IPS-18a (cell line): ENCODE data around the gene PDK1.

Experiments
- H3K27ac ChIP-seq: one replicate; pipeline ENCODE4 v1.5.1; 2013; ENCODE audit warnings: low read length
- H3K27me3 ChIP-seq: one replicate; pipeline ENCODE4 v1.6.1; 2013; ENCODE audit warnings: mild to moderate bottlenecking, low read length; ENCODE audit not compliant: control insufficient read depth, insufficient read depth
- H3K36me3 ChIP-seq: one replicate; pipeline ENCODE4 v1.6.1; 2013; ENCODE audit warnings: low read depth, low read length; ENCODE audit not compliant: control insufficient read depth
- H3K4me1 ChIP-seq: one replicate; pipeline ENCODE4 v1.6.1; 2013; ENCODE audit warnings: low read depth, low read length; ENCODE audit not compliant: control insufficient read depth
- H3K4me3 ChIP-seq: one replicate; pipeline ENCODE4 v1.5.1; 2013; ENCODE audit warnings: low read length
- H3K9ac ChIP-seq: one replicate; pipeline ENCODE4 v1.6.1; 2013; ENCODE audit warnings: mild to moderate bottlenecking, low read length, moderate library complexity
- H3K9me3 ChIP-seq: one replicate; pipeline ENCODE4 v1.6.1; 2013; ENCODE audit warnings: low read depth, low read length; ENCODE audit not compliant: control insufficient read depth

The PDK1 gene

GRCh38 chr2:172554352-172555271 is 1.3 kb upstream of the PDK1 start:
- peaks cover 60% of the 10 kb centered on the region for H3K4me1 ChIP-seq
- H3K4me3 ChIP-seq: peak overlapping the region; percentile 82
- H3K27ac ChIP-seq: no peak overlapping the region
- peaks cover 5% of the 10 kb centered on the region for H3K27me3 ChIP-seq
- H3K9me3 ChIP-seq: no peaks in the 10 kb centered on the region
- peak overlapping the region; percentile 81 for H3K9ac ChIP-seq
- no peaks in the 10 kb centered on the region for H3K36me3 ChIP-seq

DNA sequence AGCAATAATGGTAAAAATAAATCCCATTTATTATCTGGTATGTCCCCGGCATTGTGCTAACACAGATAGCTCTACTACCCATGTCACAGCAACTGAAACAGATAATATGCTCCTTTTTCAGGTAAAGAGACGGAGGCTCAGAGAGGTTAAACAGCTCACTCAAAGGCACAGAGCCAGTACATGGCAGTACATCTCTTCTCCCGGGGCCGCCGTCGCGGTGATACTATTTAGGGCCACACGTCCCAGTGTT is 693 bp upstream of the PDK1 start:
- H3K4me3 ChIP-seq: peak overlapping the region; percentile 82
- H3K4me1 ChIP-seq: peaks cover 55% of the 10 kb centered on the region
- no peak overlapping the region for H3K27ac ChIP-seq
- peak overlapping the region; percentile 81 for H3K9ac ChIP-seq
- H3K9me3 ChIP-seq: no peaks in the 10 kb centered on the region
- peaks cover 5% of the 10 kb centered on the region for H3K27me3 ChIP-seq
- no peaks in the 10 kb centered on the region for H3K36me3 ChIP-seq

- Histone ChIP-seq H3K4me3 (peak overlapping the region; percentile 82), H3K4me1 (peaks cover 50% of the 10 kb centered on the region), H3K27ac (peak overlapping the region; percentile 33), H3K9me3 (no peaks in the 10 kb centered on the region), H3K27me3 (peaks cover 5% of the 10 kb centered on the region), H3K36me3 (no peaks in the 10 kb centered on the region), H3K9ac (peak overlapping the region; percentile 81)
Measured at GRCh38 chr2:172556284-172557033, 569 bp downstream of the PDK1 start.

- Histone ChIP-seq H3K4me1 (peaks cover 33% of the 10 kb centered on the region), H3K27me3 (peaks cover 5% of the 10 kb centered on the region), H3K36me3 (peaks cover 14% of the 10 kb centered on the region), H3K27ac (no peak overlapping the region), H3K9me3 (no peaks in the 10 kb centered on the region), H3K9ac (no peak overlapping the region), H3K4me3 (peak overlapping the region; percentile 82)
Measured at GRCh38 chr2:172558372-172558771, 2.5 kb downstream of the PDK1 start.

DNA sequence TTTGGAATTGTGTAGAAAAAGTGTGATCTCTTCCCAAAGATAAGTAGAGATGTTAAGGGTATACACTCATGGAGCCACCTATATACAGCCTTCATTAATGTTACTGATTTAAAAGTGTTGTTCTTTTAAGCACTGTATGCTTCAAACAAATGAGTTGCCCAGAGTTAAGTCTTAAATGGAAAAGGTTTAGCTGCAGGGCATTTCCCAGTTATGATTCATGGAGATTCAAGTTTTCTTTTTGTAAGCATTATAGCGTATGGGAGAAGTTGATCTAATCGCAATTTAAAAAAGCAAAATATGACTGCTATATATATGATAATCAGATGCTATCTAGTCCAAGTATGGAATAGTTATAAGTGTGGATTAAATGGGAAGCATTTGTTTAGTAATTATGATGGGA is 4.8 kb downstream of the PDK1 start:
- no peaks in the 10 kb centered on the region for H3K27me3 ChIP-seq
- no peak overlapping the region for H3K9ac ChIP-seq
- H3K4me3 ChIP-seq: no peak overlapping the region
- peaks cover 33% of the 10 kb centered on the region for H3K36me3 ChIP-seq
- H3K9me3 ChIP-seq: no peaks in the 10 kb centered on the region
- H3K4me1 ChIP-seq: peaks cover 16% of the 10 kb centered on the region
- H3K27ac ChIP-seq: no peak overlapping the region

- H3K9me3 ChIP-seq: no peaks in the 10 kb centered on the region
- peaks cover 38% of the 10 kb centered on the region for H3K36me3 ChIP-seq
- no peak overlapping the region for H3K4me3 ChIP-seq
- H3K4me1 ChIP-seq: peaks cover 16% of the 10 kb centered on the region
- no peak overlapping the region for H3K9ac ChIP-seq
- H3K27ac ChIP-seq: no peak overlapping the region
- H3K27me3 ChIP-seq: no peaks in the 10 kb centered on the region
Measured at GRCh38 chr2:172561270-172561669, 5.4 kb downstream of the PDK1 start.

GRCh38 chr2:172562298-172562697 is 6.4 kb downstream of the PDK1 start:
- H3K4me1 ChIP-seq: peaks cover 10% of the 10 kb centered on the region
- no peaks in the 10 kb centered on the region for H3K27me3 ChIP-seq
- no peak overlapping the region for H3K9ac ChIP-seq
- no peaks in the 10 kb centered on the region for H3K9me3 ChIP-seq
- H3K4me3 ChIP-seq: no peak overlapping the region
- no peak overlapping the region for H3K27ac ChIP-seq
- peaks cover 48% of the 10 kb centered on the region for H3K36me3 ChIP-seq

- no peaks in the 10 kb centered on the region for H3K27me3 ChIP-seq
- no peaks in the 10 kb centered on the region for H3K9me3 ChIP-seq
- peaks cover 10% of the 10 kb centered on the region for H3K4me1 ChIP-seq
- H3K4me3 ChIP-seq: no peak overlapping the region
- no peak overlapping the region for H3K27ac ChIP-seq
- H3K36me3 ChIP-seq: peaks cover 67% of the 10 kb centered on the region
- no peak overlapping the region for H3K9ac ChIP-seq
Measured at GRCh38 chr2:172564376-172564775, 8.5 kb downstream of the PDK1 start.

DNA sequence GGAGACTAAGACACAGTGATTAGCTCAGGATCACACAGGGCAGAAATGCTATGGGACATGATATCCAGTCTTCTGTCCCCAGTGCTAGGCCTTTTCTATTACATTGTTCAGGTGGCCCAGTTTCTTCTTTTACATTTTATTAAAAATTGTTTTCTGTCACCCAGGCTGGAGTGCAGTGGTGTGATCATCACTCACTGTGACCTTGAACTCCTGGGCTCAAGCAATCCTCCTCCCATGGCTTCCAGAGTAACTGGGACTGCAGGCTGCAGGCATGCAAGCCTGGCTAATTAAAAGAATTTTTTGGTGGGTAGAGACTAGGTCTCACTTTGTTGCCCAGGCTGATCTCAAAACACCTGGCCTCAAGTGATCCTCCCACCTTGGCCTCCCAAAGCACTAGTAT is 15.4 kb downstream of the PDK1 start:
- no peak overlapping the region for H3K4me3 ChIP-seq
- no peaks in the 10 kb centered on the region for H3K27me3 ChIP-seq
- H3K9ac ChIP-seq: no peak overlapping the region
- H3K4me1 ChIP-seq: no peaks in the 10 kb centered on the region
- no peak overlapping the region for H3K27ac ChIP-seq
- H3K9me3 ChIP-seq: peaks cover 5% of the 10 kb centered on the region
- H3K36me3 ChIP-seq: peaks cover 55% of the 10 kb centered on the region

DNA sequence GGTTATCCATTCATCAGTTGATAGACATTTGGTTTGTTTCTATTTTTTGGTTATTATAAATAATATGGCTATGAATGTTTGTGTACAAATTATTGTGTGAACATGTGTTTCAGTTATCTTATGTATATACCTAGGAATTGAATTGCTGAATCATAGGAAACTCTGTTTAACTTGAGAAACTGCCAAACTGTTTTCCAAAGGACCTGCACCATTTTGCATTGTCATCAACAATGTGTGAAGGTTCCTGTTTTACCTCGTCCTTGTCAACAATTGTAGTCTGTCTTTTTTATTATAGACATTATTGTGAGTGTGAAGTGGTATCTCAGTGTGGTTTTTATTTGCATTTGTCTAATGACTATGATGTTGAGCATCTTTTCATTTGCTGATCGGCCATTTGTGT is 17.1 kb downstream of the PDK1 start:
- Histone ChIP-seq H3K9me3 (peaks cover 12% of the 10 kb centered on the region), H3K9ac (no peak overlapping the region), H3K27ac (no peak overlapping the region), H3K27me3 (no peaks in the 10 kb centered on the region), H3K4me1 (no peaks in the 10 kb centered on the region), H3K36me3 (peaks cover 49% of the 10 kb centered on the region), H3K4me3 (no peak overlapping the region)

GRCh38 chr2:172574965-172575364 is 19.1 kb downstream of the PDK1 start:
- Histone ChIP-seq H3K27ac (no peak overlapping the region), H3K36me3 (peaks cover 34% of the 10 kb centered on the region), H3K27me3 (no peaks in the 10 kb centered on the region), H3K9me3 (peaks cover 14% of the 10 kb centered on the region), H3K9ac (no peak overlapping the region), H3K4me1 (peaks cover 8% of the 10 kb centered on the region), H3K4me3 (no peak overlapping the region)

GRCh38 chr2:172578054-172578453 is 22.2 kb downstream of the PDK1 start:
- Histone ChIP-seq H3K4me3 (no peak overlapping the region), H3K36me3 (peaks cover 41% of the 10 kb centered on the region), H3K9ac (no peak overlapping the region), H3K9me3 (peaks cover 14% of the 10 kb centered on the region), H3K27ac (no peak overlapping the region), H3K4me1 (peaks cover 8% of the 10 kb centered on the region), H3K27me3 (no peaks in the 10 kb centered on the region)
